ENCODE results near the gene MIPEP.

GRCh38 chr13:23778879-23779278 lies 110.3 kb downstream of the MIPEP start:
- no peak for TF ChIP-seq CTCF (IDR thresholded peaks at IDR 0.05)
- TF ChIP-seq POLR2A (IDR thresholded peaks at IDR 0.05): no peak

All from esophagus squamous epithelium (tissue), 4 donors.